ENCODE measurements around the gene KLHL6. TPM values are rescaled to one million over a fixed set of nuclear protein-coding genes. Genes with fewer than 3 reads are reported as not detected.

Gene KLHL6
- total RNA-seq, 1 experiment from 2014 or later = 0.03 TPM

DNA sequence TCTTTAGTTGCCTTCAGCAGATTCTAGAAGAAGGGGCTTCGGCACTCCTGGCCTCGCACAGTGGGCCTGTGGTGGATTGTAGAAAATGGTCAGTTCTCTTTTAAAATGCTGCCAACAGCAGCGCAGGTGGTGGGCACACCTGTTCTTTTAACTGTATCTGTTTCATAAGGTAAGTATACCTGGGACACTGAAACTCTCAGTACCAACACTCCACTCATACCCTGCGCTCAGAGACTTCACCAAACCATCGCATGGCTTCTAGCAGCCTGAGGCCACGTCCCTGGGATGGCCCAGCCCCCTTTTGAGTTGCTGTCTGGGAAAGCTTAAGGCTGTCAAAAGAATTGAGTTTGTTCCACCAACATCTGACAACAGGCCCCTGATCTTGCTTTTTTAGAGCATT, 70.4 kb downstream of the KLHL6 start:
- TF ChIP-seq SIN3A (IDR thresholded peaks at IDR 0.05; ENCODE audit: borderline replicate concordance, insufficient read depth, low read depth, low read length) (no peak), TCF7L2 (IDR thresholded peaks at IDR 0.05; ENCODE audit: low read depth, low read length) (no peak), POLR2AphosphoS5 (IDR thresholded peaks at IDR 0.05; ENCODE audit: low read depth, low read length) (no peak)
- TF ChIP-seq, protein P1, sequence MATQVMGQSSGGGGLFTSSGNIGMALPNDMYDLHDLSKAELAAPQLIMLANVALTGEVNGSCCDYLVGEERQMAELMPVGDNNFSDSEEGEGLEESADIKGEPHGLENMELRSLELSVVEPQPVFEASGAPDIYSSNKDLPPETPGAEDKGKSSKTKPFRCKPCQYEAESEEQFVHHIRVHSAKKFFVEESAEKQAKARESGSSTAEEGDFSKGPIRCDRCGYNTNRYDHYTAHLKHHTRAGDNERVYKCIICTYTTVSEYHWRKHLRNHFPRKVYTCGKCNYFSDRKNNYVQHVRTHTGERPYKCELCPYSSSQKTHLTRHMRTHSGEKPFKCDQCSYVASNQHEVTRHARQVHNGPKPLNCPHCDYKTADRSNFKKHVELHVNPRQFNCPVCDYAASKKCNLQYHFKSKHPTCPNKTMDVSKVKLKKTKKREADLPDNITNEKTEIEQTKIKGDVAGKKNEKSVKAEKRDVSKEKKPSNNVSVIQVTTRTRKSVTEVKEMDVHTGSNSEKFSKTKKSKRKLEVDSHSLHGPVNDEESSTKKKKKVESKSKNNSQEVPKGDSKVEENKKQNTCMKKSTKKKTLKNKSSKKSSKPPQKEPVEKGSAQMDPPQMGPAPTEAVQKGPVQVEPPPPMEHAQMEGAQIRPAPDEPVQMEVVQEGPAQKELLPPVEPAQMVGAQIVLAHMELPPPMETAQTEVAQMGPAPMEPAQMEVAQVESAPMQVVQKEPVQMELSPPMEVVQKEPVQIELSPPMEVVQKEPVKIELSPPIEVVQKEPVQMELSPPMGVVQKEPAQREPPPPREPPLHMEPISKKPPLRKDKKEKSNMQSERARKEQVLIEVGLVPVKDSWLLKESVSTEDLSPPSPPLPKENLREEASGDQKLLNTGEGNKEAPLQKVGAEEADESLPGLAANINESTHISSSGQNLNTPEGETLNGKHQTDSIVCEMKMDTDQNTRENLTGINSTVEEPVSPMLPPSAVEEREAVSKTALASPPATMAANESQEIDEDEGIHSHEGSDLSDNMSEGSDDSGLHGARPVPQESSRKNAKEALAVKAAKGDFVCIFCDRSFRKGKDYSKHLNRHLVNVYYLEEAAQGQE (IDR thresholded peaks at IDR 0.05; ENCODE audit: insufficient read depth in 1 of 2, low read depth in 2 of 2, low read length in 1 of 2) = no peak
- TF ChIP-seq, protein P2, sequence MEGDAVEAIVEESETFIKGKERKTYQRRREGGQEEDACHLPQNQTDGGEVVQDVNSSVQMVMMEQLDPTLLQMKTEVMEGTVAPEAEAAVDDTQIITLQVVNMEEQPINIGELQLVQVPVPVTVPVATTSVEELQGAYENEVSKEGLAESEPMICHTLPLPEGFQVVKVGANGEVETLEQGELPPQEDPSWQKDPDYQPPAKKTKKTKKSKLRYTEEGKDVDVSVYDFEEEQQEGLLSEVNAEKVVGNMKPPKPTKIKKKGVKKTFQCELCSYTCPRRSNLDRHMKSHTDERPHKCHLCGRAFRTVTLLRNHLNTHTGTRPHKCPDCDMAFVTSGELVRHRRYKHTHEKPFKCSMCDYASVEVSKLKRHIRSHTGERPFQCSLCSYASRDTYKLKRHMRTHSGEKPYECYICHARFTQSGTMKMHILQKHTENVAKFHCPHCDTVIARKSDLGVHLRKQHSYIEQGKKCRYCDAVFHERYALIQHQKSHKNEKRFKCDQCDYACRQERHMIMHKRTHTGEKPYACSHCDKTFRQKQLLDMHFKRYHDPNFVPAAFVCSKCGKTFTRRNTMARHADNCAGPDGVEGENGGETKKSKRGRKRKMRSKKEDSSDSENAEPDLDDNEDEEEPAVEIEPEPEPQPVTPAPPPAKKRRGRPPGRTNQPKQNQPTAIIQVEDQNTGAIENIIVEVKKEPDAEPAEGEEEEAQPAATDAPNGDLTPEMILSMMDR (IDR thresholded peaks at IDR 0.05) = no peak
- ChIA-PET CTCF (no interaction called here), POLR2A (no interaction called here)
- H3K4me1 ChIP-seq (ENCODE audit: control insufficient read depth, insufficient read depth, low read length) = no peaks in the 10 kb centered on the region
- BruUV-seq (replicated peaks) = no TSS peak
- H3K9me3 ChIP-seq (ENCODE audit: control insufficient read depth, insufficient read depth, low read depth, low read length) = no peaks in the 10 kb centered on the region
- DNase-seq (ENCODE audit: low read depth, low spot score) (no peak), ATAC-seq (no peak)
- no peaks in the 10 kb centered on the region for H3K27me3 ChIP-seq (ENCODE audit: control insufficient read depth, insufficient read depth, low read length)
- intact Hi-C loops (cut with micrococcal nuclease; ENCODE audit: unreplicated experiment) (no loop called here), in situ Hi-C loops (cut with HindIII; ENCODE audit: low pct_unique_long_range_greater_than_20kb, low sequenced_read_pairs) (no loop called here)
- no peaks in the 10 kb centered on the region for H3K36me3 ChIP-seq (ENCODE audit: control insufficient read depth, insufficient read depth, low read length)
- H3K4me3 ChIP-seq (ENCODE audit: low read depth in 2 of 2, low read length in 2 of 2) = no peak overlapping the region
- no peak overlapping the region for H3K27ac ChIP-seq (ENCODE audit: low read length)

DNA sequence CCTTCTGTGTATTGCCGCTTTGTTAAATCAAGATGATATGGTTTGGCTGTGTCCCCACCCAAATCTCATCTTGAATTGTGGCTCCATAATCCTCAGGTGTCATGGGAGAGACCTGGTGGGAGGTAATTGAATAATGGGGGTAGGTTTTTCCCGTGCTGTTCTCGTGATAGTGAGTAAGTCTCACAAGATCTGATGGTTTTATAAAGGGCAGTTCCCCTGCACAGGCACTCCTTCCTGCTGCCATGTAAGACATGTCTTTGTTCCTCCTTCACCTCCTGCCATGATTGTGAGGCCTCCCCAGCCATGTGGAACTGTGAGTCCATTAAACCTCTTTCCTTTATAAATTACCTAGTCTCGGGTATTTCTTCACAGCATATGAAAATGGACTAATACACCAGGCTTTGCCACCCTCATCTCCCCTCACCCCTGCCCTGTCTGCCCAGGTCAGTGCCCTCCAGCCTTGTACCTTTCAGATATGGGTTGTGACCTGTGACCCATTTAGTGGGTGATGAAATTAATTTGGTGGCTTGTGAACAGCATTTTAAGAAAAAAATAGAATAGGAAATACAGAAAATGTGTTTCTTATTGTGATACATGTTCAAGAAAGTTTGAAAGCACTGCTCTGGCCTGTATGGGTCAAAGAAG, 71.0 kb downstream of the KLHL6 start:
- ATAC-seq (no peak), DNase-seq (ENCODE audit: low read depth, low spot score) (no peak)
- Histone ChIP-seq H3K4me1 (ENCODE audit: control insufficient read depth, insufficient read depth, low read length) (no peaks in the 10 kb centered on the region), H3K27me3 (ENCODE audit: control insufficient read depth, insufficient read depth, low read length) (no peaks in the 10 kb centered on the region), H3K9me3 (ENCODE audit: control insufficient read depth, insufficient read depth, low read depth, low read length) (no peaks in the 10 kb centered on the region), H3K27ac (ENCODE audit: low read length) (no peak overlapping the region), H3K36me3 (ENCODE audit: control insufficient read depth, insufficient read depth, low read length) (no peaks in the 10 kb centered on the region), H3K4me3 (ENCODE audit: low read depth in 2 of 2, low read length in 2 of 2) (no peak overlapping the region)
- ChIA-PET CTCF (no interaction called here), POLR2A (no interaction called here)
- TF ChIP-seq, protein P1 (IDR thresholded peaks at IDR 0.05; ENCODE audit: insufficient read depth in 1 of 2, low read depth in 2 of 2, low read length in 1 of 2) = no peak
- TF ChIP-seq TCF7L2 (IDR thresholded peaks at IDR 0.05; ENCODE audit: low read depth, low read length) = no peak
- TF ChIP-seq, protein P2 (IDR thresholded peaks at IDR 0.05) = no peak
- no peak for TF ChIP-seq SIN3A (IDR thresholded peaks at IDR 0.05; ENCODE audit: borderline replicate concordance, insufficient read depth, low read depth, low read length)
- TF ChIP-seq POLR2AphosphoS5 (IDR thresholded peaks at IDR 0.05; ENCODE audit: low read depth, low read length) = no peak
- in situ Hi-C loops (cut with HindIII; ENCODE audit: low pct_unique_long_range_greater_than_20kb, low sequenced_read_pairs) = no loop called here
- intact Hi-C loops (cut with micrococcal nuclease; ENCODE audit: unreplicated experiment) = no loop called here
- BruUV-seq (replicated peaks) = no TSS peak
